GM12872 (cell line): Measurements from ENCODE around the gene MLF2.

ENCODE experiments used
- TF ChIP-seq, protein P1 (sequence below): IDR thresholded peaks from 3 replicates; pipeline ENCODE4 v1.5.1; 2011; ENCODE audit warnings: low read depth, mild to moderate bottlenecking, low read length, moderate library complexity; ENCODE audit not compliant: insufficient read depth

Gene MLF2

GRCh38 chr12:6782850-6783566 lies 30.1 kb upstream of the MLF2 start:
- TF ChIP-seq, protein P1, sequence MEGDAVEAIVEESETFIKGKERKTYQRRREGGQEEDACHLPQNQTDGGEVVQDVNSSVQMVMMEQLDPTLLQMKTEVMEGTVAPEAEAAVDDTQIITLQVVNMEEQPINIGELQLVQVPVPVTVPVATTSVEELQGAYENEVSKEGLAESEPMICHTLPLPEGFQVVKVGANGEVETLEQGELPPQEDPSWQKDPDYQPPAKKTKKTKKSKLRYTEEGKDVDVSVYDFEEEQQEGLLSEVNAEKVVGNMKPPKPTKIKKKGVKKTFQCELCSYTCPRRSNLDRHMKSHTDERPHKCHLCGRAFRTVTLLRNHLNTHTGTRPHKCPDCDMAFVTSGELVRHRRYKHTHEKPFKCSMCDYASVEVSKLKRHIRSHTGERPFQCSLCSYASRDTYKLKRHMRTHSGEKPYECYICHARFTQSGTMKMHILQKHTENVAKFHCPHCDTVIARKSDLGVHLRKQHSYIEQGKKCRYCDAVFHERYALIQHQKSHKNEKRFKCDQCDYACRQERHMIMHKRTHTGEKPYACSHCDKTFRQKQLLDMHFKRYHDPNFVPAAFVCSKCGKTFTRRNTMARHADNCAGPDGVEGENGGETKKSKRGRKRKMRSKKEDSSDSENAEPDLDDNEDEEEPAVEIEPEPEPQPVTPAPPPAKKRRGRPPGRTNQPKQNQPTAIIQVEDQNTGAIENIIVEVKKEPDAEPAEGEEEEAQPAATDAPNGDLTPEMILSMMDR = no peak

GRCh38 chr12:6782119-6782518 lies 29.2 kb upstream of the MLF2 start:
- TF ChIP-seq, protein P1 = no peak

DNA sequence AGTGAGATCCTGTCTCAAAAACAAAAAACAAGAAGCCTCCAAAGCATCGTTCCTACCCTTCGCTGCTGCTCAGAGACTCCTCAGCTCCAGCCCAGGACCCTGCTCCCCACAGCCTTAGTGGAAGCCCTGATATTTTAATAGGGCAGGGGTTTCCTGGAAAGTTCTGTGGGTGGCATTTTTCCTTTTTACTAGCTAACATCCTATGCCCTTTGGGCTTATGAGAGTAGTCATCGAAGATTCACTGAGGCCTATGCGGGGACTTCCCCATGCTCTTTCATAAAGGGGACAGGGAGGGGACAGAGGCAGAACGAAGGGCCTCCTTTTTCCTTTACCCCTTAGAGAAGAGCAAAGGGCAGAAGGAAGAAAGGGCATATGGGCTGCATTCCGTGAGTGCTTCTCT lies 27.6 kb upstream of the MLF2 start:
- TF ChIP-seq, protein P1 = no peak

GRCh38 chr12:6779708-6780432 lies 26.9 kb upstream of the MLF2 start:
- TF ChIP-seq, protein P1 = no peak

GRCh38 chr12:6778574-6779550 lies 25.9 kb upstream of the MLF2 start:
- TF ChIP-seq, protein P1 = peak; percentile 94

- TF ChIP-seq, protein P1 = no peak
Measured at GRCh38 chr12:6778217-6778573, 25.3 kb upstream of the MLF2 start.

DNA sequence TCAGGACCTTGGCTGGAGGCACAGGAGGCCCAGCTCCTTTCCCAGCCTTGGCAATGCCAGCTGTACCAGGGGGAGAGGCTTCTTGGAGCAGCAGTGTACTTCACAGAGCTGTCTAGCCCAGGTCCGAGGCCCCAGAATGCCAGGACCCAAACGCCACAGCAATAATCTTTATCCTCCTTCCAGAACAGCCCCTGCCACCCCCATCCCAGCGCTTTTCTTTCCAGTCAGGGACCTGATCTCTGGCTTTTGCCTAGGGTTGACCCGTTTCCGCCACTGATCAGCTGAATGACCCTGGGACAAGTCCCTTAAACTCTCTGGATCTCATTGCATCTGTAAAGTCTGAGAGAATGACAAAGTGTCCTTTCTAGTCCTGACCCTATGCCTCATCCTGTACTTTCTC lies 24.4 kb upstream of the MLF2 start:
- TF ChIP-seq, protein P1 = no peak
